OCI-LY7 (cell line): ENCODE results near the gene LSM14B.

ENCODE experiments used
- CTCF ChIP-seq: fragments of 200-600 bp; sonication (generic); conservative IDR thresholded peaks from 2 replicates; pipeline ENCODE4 v1.5.1; 2014; ENCODE audit warnings: mild to moderate bottlenecking, antibody characterized with exemption, low read length, moderate library complexity, mixed read lengths
- EZH2phosphoT487 ChIP-seq: fragments of 200-600 bp; sonication (generic); IDR thresholded peaks from 2 replicates; pipeline ENCODE4 v1.6.1; 2018; ENCODE audit warnings: low read depth, borderline replicate concordance, mild to moderate bottlenecking, mixed run types, antibody characterized with exemption, low read length, moderate library complexity, mixed read lengths

GRCh38 chr20:62146019-62146755 is 23.9 kb downstream of the LSM14B start:
- TF ChIP-seq CTCF, result no peak
- no peak for TF ChIP-seq EZH2phosphoT487
